GM20000 (cell line): ENCODE results near the gene U2AF1L4.
A peak's percentile ranks its signal among the peaks of the same experiment; 100 is the strongest.

Source experiments
- DNase-seq: peaks from one replicate; pipeline ENCODE4 v3.0.0; 2012; ENCODE audit warnings: low spot score
- TF ChIP-seq, protein P1 (sequence below): IDR thresholded peaks from 2 replicates; pipeline ENCODE4 v1.5.1; 2012; ENCODE audit warnings: mild to moderate bottlenecking, control low read depth; ENCODE audit errors: extremely low read depth, missing control alignments

U2AF1L4 gene

DNA sequence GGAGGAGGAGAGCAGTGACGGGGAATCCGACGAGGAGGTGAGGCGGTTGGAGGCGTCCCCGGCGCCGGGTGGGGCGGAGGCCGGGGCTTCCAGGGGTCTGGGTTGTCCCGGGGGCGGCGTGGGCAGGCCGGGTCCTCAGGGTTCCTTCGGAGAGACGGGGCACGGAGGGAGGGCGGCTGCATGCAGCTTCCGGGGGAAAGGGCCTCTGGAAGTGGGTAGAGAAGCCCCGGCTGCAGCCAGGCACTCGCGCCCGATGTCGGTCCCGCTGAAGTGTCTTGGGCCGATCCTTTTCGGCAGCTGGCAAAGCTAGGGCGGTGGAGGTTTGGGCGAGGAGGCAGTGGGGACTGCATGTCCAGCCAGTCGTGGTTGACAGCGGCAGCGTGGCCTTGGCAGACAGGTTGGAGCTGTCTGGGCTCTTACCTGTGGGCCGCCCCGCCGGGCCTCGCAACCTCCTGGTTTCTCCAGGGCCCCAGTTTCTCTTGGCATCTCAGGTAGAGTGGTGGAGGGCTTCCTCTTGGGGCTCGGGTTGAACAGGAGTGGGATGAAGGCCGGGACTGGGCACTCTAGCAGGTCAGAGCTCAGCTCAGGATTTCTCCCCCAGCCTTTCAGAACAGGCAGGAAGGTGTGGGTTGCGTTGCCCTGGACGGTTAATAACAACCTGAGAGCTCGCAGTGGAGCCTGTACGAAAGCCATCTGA lies 26.7 kb downstream of the U2AF1L4 start:
- DNase-seq, result peak; percentile 77
- TF ChIP-seq, protein P1, sequence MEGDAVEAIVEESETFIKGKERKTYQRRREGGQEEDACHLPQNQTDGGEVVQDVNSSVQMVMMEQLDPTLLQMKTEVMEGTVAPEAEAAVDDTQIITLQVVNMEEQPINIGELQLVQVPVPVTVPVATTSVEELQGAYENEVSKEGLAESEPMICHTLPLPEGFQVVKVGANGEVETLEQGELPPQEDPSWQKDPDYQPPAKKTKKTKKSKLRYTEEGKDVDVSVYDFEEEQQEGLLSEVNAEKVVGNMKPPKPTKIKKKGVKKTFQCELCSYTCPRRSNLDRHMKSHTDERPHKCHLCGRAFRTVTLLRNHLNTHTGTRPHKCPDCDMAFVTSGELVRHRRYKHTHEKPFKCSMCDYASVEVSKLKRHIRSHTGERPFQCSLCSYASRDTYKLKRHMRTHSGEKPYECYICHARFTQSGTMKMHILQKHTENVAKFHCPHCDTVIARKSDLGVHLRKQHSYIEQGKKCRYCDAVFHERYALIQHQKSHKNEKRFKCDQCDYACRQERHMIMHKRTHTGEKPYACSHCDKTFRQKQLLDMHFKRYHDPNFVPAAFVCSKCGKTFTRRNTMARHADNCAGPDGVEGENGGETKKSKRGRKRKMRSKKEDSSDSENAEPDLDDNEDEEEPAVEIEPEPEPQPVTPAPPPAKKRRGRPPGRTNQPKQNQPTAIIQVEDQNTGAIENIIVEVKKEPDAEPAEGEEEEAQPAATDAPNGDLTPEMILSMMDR, result no peak

DNA sequence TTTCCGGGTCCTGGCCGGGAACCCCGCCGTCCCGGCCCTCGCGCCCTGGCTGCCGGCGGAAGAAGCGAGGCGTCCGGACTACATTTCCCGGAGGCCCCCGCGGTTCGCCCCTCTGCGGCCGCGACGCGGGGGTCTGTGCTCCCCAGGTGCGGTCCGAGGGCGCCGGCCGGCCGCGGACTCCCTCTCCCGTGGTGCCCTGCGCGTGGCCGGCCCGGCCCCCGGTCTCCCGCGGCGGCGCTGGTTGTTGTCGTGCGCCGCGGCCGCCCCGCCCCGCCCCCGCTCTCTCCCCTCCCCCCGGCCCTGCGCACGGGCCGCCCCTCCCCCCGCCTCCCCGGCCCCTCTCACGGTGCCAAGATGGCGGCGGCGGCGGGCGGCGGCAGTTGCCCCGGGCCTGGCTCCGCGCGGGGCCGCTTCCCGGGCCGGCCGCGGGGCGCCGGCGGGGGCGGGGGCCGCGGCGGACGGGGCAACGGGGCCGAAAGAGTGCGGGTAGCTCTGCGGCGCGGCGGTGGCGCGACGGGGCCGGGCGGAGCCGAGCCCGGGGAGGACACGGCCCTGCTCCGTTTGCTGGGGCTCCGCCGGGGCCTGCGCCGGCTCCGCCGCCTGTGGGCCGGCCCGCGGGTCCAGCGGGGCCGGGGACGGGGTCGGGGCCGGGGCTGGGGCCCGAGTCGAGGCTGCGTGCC lies 27.4 kb downstream of the U2AF1L4 start, which contains the start of gene KMT2B:
TSS of gene KMT2B (plus strand) at position 339 of the 680 bp plus-strand sequence. CDS start at position 355, 16 bp downstream.
- DNase-seq, result peak; percentile 99
- TF ChIP-seq, protein P1, result no peak

DNA sequence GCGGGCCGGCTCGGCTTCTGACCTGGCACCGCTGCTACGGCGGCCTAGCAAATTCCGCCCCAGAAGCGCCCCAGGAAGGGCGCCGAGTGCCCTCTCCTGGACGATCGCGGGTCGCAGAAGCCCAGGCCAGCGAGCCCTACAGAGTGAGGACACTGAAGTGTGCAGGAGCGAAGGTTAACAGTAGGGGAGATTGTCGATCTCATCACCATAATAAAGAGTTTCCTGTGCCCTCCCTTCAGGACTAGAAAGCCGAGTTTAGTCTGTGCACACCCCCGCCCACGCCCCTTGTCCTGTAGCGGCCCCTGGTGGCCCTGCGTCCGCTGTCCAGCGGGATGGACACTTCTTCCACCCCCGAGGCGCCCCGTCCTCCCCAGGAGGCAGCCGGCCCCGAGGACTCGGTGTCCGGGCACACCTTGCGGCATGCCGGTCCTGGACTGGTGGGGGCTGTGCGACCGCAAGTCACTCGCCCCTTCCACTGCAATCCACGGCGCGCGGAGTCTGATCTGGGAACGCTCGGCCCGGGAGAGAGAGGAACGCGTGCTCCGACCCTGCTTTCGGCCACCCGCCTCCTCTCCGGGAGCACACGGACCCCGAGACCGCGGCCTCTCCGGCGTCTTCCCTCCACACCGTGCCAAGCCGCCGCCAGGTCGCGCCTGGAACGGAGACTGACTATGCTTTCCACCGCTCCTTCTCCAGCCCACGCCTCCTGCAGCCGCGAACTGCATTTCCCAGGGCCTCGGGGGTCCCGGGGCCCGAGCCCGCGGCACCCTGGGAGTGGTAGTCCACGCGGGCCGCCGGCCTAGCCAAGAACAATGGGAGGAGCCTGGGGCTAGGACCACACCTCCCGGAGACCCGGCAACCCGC lies 28.2 kb downstream of the U2AF1L4 start:
- TF ChIP-seq, protein P1, result peak; percentile 68
- DNase-seq, result peak; percentile 82

DNA sequence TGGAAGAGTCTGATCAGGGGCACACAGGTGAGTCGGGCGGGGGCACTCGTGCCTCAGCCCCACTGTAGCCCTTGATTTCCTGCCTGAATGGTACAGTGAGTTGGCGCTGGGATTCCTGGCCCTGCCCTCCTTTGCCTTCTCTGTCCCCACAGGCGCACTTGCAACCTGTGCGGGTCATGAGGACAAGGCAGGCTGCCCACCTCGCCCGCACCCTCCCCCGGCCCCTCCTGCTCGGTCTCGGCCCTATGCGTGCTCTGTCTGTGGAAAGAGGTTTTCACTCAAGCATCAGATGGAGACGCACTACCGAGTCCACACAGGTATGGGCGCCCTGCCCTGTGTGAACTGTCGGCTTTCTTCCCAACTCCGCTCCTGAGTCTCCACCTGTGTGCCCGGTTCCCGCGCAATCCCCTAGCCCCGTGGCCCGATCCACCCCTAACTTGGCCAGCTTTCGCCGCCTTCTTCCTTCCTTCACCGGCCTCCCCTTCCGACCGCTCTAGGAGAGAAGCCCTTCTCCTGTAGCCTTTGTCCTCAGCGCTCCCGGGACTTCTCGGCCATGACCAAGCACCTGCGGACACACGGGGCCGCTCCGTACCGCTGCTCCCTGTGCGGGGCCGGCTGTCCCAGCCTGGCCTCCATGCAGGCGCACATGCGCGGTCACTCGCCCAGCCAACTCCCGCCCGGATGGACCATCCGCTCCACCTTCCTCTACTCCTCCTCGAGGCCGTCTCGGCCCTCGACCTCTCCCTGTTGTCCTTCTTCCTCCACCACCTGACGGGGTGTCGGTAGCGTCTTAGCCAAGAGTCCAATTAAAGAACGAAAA lies 29.0 kb downstream of the U2AF1L4 start:
- DNase-seq, result no peak
- TF ChIP-seq, protein P1, result no peak

DNA sequence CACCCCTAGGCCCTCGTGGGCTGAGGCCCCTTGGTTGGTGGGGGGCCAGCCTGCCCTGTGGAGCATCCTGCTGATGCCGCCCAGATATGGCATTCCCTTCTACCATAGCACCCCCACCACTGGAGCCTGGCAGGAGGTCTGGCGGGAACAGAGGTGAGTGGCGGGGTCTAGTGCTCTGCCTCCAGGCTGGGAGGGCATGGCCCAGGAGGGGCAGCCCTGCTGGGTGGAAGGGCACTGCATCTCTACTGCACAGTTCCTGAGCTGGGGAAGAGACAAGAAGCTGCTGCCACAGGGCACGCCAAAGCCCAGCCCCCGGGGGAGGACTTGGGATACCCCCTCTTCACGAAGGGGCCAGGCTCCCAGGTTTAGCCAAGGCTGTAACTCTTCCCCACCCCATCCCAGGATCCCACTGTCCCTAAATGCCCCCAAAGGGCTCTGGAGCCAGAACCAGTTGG lies 29.8 kb downstream of the U2AF1L4 start:
- DNase-seq, result no peak
- TF ChIP-seq, protein P1, result no peak

DNA sequence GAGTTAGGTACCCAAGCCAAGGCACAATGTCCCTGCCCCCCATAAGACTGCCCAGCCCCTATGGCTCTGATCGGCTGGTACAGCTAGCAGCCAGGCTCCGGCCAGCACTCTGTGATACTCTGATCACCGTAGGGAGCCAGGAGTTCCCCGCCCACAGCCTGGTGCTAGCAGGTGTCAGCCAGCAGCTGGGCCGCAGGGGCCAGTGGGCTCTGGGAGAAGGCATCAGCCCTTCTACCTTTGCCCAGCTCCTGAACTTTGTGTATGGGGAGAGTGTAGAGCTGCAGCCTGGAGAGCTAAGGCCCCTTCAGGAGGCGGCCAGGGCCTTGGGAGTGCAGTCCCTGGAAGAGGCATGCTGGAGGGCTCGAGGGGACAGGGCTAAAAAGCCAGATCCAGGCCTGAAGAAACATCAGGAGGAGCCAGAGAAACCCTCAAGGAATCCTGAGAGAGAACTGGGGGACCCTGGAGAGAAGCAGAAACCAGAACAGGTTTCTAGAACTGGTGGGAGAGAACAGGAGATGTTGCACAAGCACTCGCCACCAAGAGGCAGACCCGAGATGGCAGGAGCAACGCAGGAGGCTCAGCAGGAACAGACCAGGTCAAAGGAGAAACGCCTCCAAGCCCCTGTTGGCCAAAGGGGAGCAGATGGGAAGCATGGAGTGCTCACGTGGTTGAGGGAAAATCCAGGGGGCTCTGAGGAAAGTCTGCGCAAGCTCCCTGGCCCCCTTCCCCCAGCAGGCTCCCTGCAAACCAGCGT lies 30.4 kb downstream of the U2AF1L4 start:
- TF ChIP-seq, protein P1, result peak; percentile 11
- DNase-seq, result no peak
